GM21526 (cell line): ENCODE data around the gene WRAP73.
"Not testable (repeated sequence)": the region's sequence is repeated elsewhere in the genome, so short reads cannot be mapped to it uniquely, and the experiment has no call there.

Source experiments
- ATAC-seq: cut with Tn5 transposase; IDR thresholded peaks from one replicate; pipeline ENCODE4 v1.9.1; 2021; ENCODE audit warnings: moderate library complexity; ENCODE audit not compliant: unreplicated experiment, low FRiP score

The WRAP73 gene

DNA sequence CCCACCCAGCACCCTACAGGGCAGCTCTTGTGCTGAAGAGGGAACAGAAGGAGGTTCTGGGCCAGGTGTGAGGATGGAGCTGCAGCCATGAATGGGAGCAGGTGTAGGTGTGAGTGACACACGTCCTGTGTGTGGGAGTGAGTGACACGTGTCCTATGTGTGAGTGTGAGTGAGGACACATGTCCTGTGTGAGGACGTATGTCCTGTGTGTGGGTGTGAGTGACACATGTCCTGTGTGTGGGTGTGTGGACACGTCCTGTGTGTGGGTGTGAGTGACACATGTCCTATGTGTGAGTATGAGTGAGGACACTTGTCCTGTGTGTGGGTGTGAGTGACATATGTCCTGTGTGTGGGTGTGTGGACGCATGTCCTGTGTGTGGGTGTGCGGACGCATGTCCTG, 65.0 kb downstream of the WRAP73 start:
- no peak for ATAC-seq

DNA sequence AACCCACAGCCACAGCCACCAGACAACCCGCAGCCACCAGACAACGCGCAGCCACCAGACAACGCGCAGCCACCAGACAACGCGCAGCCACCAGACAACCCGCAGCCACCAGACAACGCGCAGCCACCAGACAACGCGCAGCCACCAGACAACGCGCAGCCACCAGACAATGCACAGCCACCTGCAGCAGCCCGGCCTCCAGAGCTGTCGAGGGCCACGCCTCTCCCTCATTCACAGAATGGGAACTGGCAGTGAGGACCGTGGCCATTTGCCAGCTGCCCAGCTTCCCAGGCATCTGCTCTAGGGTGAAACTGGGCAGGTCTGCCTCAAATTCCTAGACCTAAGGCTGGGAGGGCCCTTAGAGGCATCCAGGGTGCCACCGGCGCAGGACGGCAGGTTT, 66.2 kb downstream of the WRAP73 start:
- not testable (repeated sequence) for ATAC-seq

- no peak for ATAC-seq
Observed at GRCh38 chr1:3581296-3582036, 68.4 kb downstream of the WRAP73 start.
